ENCODE data around the gene ADAMTS3. TPM values are rescaled to one million over a fixed set of nuclear protein-coding genes. Genes with fewer than 3 reads are reported as not detected.
A peak's percentile ranks its signal among the peaks of the same experiment; 100 is the strongest.

ADAMTS3 gene
- total and polyA plus RNA-seq, 2 experiments from 2014 or later = 1.2 to 3.7 TPM

- Mint-ChIP-seq H3K4me1 (no peaks in the 10 kb centered on the region), H3K36me3 (ENCODE audit: low read depth) (no peaks in the 10 kb centered on the region), H3K4me3 (no peak overlapping the region), H3K9me3 (no peaks in the 10 kb centered on the region), H3K27ac (no peak overlapping the region), H3K27me3 (ENCODE audit: insufficient read depth, low read depth, poor library complexity) (no peaks in the 10 kb centered on the region)
- no peaks in the 10 kb centered on the region for H3K4me1 ChIP-seq (ENCODE audit: insufficient read depth)
- ATAC-seq = no peak
- H3K36me3 ChIP-seq (ENCODE audit: insufficient read depth) = no peaks in the 10 kb centered on the region
- H3K9me2 ChIP-seq (ENCODE audit: insufficient read depth) = no peaks in the 10 kb centered on the region
- H3K4me3 ChIP-seq = no peak overlapping the region
- no peak overlapping the region for H2AFZ ChIP-seq
- no peak overlapping the region for H3K27ac ChIP-seq (ENCODE audit: low read depth)
- H3F3A ChIP-seq (replicated peaks; ENCODE audit: low read depth) = no peaks in the 10 kb centered on the region
- TF ChIP-seq, protein P1, sequence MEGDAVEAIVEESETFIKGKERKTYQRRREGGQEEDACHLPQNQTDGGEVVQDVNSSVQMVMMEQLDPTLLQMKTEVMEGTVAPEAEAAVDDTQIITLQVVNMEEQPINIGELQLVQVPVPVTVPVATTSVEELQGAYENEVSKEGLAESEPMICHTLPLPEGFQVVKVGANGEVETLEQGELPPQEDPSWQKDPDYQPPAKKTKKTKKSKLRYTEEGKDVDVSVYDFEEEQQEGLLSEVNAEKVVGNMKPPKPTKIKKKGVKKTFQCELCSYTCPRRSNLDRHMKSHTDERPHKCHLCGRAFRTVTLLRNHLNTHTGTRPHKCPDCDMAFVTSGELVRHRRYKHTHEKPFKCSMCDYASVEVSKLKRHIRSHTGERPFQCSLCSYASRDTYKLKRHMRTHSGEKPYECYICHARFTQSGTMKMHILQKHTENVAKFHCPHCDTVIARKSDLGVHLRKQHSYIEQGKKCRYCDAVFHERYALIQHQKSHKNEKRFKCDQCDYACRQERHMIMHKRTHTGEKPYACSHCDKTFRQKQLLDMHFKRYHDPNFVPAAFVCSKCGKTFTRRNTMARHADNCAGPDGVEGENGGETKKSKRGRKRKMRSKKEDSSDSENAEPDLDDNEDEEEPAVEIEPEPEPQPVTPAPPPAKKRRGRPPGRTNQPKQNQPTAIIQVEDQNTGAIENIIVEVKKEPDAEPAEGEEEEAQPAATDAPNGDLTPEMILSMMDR (conservative IDR thresholded peaks at IDR 0.05; ENCODE audit: low read depth in 2 of 2) = peak in 1 of 2 experiments; percentile 22; a peak in 2 of 4 replicates
- no peak for TF ChIP-seq NANOG (IDR thresholded peaks at IDR 0.05; ENCODE audit: borderline replicate concordance)
- no peak for TF ChIP-seq EZH2phosphoT487 (IDR thresholded peaks at IDR 0.05; ENCODE audit: unreplicated experiment)
- no peak for TF ChIP-seq EZH2 (IDR thresholded peaks at IDR 0.05; ENCODE audit: low read depth, unreplicated experiment)
- no peak for TF ChIP-seq ZNF331 (CRISPR knock-in tag; IDR thresholded peaks at IDR 0.05; ENCODE audit: low read depth)
- TF ChIP-seq ZNF462 (CRISPR knock-in tag; IDR thresholded peaks at IDR 0.05) = no peak
- TF ChIP-seq JUNB (IDR thresholded peaks at IDR 0.05; ENCODE audit: unreplicated experiment) = no peak
- no peaks in the 10 kb centered on the region for H3K79me2 ChIP-seq (replicated peaks; ENCODE audit: insufficient read depth)
- DNase-seq (ENCODE audit: low spot score) = no peak
- H4K20me1 ChIP-seq (replicated peaks; ENCODE audit: insufficient read depth) = no peaks in the 10 kb centered on the region
- H3K27me3 ChIP-seq (ENCODE audit: insufficient read depth) = no peaks in the 10 kb centered on the region
- no peak overlapping the region for H3K4me2 ChIP-seq
Measured at GRCh38 chr4:72360075-72360474, 208.9 kb downstream of the ADAMTS3 start.
